ENCODE results near the gene U2AF2. TPM values are rescaled to one million over a fixed set of nuclear protein-coding genes. Genes with fewer than 3 reads are reported as not detected.

The U2AF2 gene
- total and polyA plus RNA-seq, 2 experiments from 2014 or later: 16.1 to 99.6 TPM

- peaks cover 11% of the 10 kb centered on the region for H3K4me1 ChIP-seq (ENCODE audit: insufficient read depth)
- no peaks in the 10 kb centered on the region for H3K9me3 ChIP-seq (ENCODE audit: low read depth)
- H3K27me3 ChIP-seq: no peaks in the 10 kb centered on the region
- 97% methylated on average over 12 of the region's 17 CpGs for WGBS (ENCODE audit: low lambda C conversion rate, missing lambda C conversion rate)
- DNase-seq (ENCODE audit: low spot score): no peak
- TF ChIP-seq CTCF (IDR thresholded peaks at IDR 0.05; ENCODE audit: poor library complexity) (no peak), EZH2 (IDR thresholded peaks at IDR 0.05; ENCODE audit: borderline replicate concordance) (no peak), EZH2phosphoT487 (IDR thresholded peaks at IDR 0.05; ENCODE audit: low read depth, severe bottlenecking, unreplicated experiment) (no peak)
- no peak overlapping the region for H3K4me2 ChIP-seq
- H3K4me3 ChIP-seq: no peak overlapping the region
- no peaks in the 10 kb centered on the region for H3K79me2 ChIP-seq
- H3K36me3 ChIP-seq (replicated peaks; ENCODE audit: insufficient read depth, low read depth): no peaks in the 10 kb centered on the region
- H2AFZ ChIP-seq: no peak overlapping the region
- H3K9me2 ChIP-seq (replicated peaks; ENCODE audit: insufficient read depth): no peaks in the 10 kb centered on the region
- no peak overlapping the region for H3K27ac ChIP-seq
- H4K20me1 ChIP-seq (ENCODE audit: insufficient read depth, poor library complexity, severe bottlenecking): no peaks in the 10 kb centered on the region
These were observed 43.4 kb downstream of the U2AF2 start for GRCh38 chr19:55698256-55698655.

GRCh38 chr19:55699221-55699620 lies 44.4 kb downstream of the U2AF2 start:
- H3K4me1 ChIP-seq (ENCODE audit: insufficient read depth): peaks cover 12% of the 10 kb centered on the region
- no peaks in the 10 kb centered on the region for H3K9me2 ChIP-seq (replicated peaks; ENCODE audit: insufficient read depth)
- WGBS (ENCODE audit: low lambda C conversion rate, missing lambda C conversion rate): 93% methylated on average over 11 of the region's 11 CpGs
- H2AFZ ChIP-seq: no peak overlapping the region
- no peak overlapping the region for H3K27ac ChIP-seq
- H3K4me3 ChIP-seq: no peak overlapping the region
- TF ChIP-seq EZH2phosphoT487 (IDR thresholded peaks at IDR 0.05; ENCODE audit: low read depth, severe bottlenecking, unreplicated experiment): no peak
- TF ChIP-seq CTCF (IDR thresholded peaks at IDR 0.05; ENCODE audit: poor library complexity): no peak
- H4K20me1 ChIP-seq (ENCODE audit: insufficient read depth, poor library complexity, severe bottlenecking): no peaks in the 10 kb centered on the region
- H3K4me2 ChIP-seq: no peak overlapping the region
- DNase-seq (ENCODE audit: low spot score): no peak
- H3K36me3 ChIP-seq (replicated peaks; ENCODE audit: insufficient read depth, low read depth): no peaks in the 10 kb centered on the region
- H3K27me3 ChIP-seq: no peaks in the 10 kb centered on the region
- H3K9me3 ChIP-seq (ENCODE audit: low read depth): no peaks in the 10 kb centered on the region
- no peaks in the 10 kb centered on the region for H3K79me2 ChIP-seq

- Histone ChIP-seq H3K36me3 (replicated peaks; ENCODE audit: insufficient read depth, low read depth) (no peaks in the 10 kb centered on the region), H4K20me1 (ENCODE audit: insufficient read depth, poor library complexity, severe bottlenecking) (no peaks in the 10 kb centered on the region), H3K4me1 (ENCODE audit: insufficient read depth) (peaks cover 12% of the 10 kb centered on the region), H3K9me3 (ENCODE audit: low read depth) (no peaks in the 10 kb centered on the region), H3K27me3 (no peaks in the 10 kb centered on the region), H3K4me3 (no peak overlapping the region), H3K79me2 (no peaks in the 10 kb centered on the region), H3K9me2 (replicated peaks; ENCODE audit: insufficient read depth) (no peaks in the 10 kb centered on the region), H3K27ac (no peak overlapping the region), H3K4me2 (no peak overlapping the region), H2AFZ (no peak overlapping the region)
- no peak for DNase-seq (ENCODE audit: low spot score)
- whole genome bisulfite sequencing (ENCODE audit: low lambda C conversion rate, missing lambda C conversion rate): 92% methylated on average over 12 of the region's 12 CpGs
- no peak for TF ChIP-seq CTCF (IDR thresholded peaks at IDR 0.05; ENCODE audit: poor library complexity)
- TF ChIP-seq EZH2 (IDR thresholded peaks at IDR 0.05; ENCODE audit: borderline replicate concordance): no peak
- TF ChIP-seq EZH2phosphoT487 (IDR thresholded peaks at IDR 0.05; ENCODE audit: low read depth, severe bottlenecking, unreplicated experiment): no peak
These were observed 46.0 kb downstream of the U2AF2 start for GRCh38 chr19:55700813-55701212.

- no peaks in the 10 kb centered on the region for H3K27me3 ChIP-seq
- peak overlapping the region; percentile 59 for H3K4me2 ChIP-seq
- H4K20me1 ChIP-seq (ENCODE audit: insufficient read depth, poor library complexity, severe bottlenecking): no peaks in the 10 kb centered on the region
- TF ChIP-seq EZH2phosphoT487 (IDR thresholded peaks at IDR 0.05; ENCODE audit: low read depth, severe bottlenecking, unreplicated experiment): peak; percentile 91
- no peak for TF ChIP-seq CTCF (IDR thresholded peaks at IDR 0.05; ENCODE audit: poor library complexity)
- no peak for TF ChIP-seq EZH2 (IDR thresholded peaks at IDR 0.05; ENCODE audit: borderline replicate concordance)
- peak; percentile 64 for DNase-seq (ENCODE audit: low spot score)
- peaks cover 12% of the 10 kb centered on the region for H3K4me1 ChIP-seq (ENCODE audit: insufficient read depth)
- no peak overlapping the region for H3K4me3 ChIP-seq
- H3K9me2 ChIP-seq (replicated peaks; ENCODE audit: insufficient read depth): no peaks in the 10 kb centered on the region
- H3K79me2 ChIP-seq: no peaks in the 10 kb centered on the region
- no peak overlapping the region for H2AFZ ChIP-seq
- 43% methylated on average over 13 of the region's 13 CpGs for WGBS (ENCODE audit: low lambda C conversion rate, missing lambda C conversion rate)
- H3K9me3 ChIP-seq (ENCODE audit: low read depth): no peaks in the 10 kb centered on the region
- peak overlapping the region; percentile 57 for H3K27ac ChIP-seq
- no peaks in the 10 kb centered on the region for H3K36me3 ChIP-seq (replicated peaks; ENCODE audit: insufficient read depth, low read depth)
These were observed 47.3 kb downstream of the U2AF2 start for GRCh38 chr19:55702131-55702627.

Data from hepatocyte (in vitro differentiated cells).